ENCODE measurements around the gene ADISSP. TPM values are rescaled to one million over a fixed set of nuclear protein-coding genes. Genes with fewer than 3 reads are reported as not detected.

ADISSP gene
- total RNA-seq, 1 donor from 2014 or later: 15.0 TPM

DNA sequence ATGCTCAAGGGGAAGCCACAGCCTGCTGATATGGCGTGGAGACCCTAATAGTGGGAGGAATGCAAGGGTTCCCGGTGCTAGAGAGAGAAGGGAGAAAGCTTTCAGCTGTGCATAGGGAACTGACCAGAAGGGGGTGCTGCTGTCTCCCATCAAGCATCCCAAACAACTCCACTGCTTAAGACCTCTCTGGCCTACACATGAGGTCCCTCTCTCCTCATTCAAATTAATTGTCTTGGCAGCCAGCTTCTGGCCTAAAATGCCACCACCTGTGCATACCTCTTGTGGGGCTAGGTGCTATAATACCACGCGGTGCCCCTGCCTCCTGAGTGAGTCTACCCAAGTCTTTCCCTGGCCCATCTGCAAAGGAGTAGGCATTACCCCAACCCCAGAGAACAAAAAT lies 14.5 kb downstream of the ADISSP start:
- TF ChIP-seq, protein P1, sequence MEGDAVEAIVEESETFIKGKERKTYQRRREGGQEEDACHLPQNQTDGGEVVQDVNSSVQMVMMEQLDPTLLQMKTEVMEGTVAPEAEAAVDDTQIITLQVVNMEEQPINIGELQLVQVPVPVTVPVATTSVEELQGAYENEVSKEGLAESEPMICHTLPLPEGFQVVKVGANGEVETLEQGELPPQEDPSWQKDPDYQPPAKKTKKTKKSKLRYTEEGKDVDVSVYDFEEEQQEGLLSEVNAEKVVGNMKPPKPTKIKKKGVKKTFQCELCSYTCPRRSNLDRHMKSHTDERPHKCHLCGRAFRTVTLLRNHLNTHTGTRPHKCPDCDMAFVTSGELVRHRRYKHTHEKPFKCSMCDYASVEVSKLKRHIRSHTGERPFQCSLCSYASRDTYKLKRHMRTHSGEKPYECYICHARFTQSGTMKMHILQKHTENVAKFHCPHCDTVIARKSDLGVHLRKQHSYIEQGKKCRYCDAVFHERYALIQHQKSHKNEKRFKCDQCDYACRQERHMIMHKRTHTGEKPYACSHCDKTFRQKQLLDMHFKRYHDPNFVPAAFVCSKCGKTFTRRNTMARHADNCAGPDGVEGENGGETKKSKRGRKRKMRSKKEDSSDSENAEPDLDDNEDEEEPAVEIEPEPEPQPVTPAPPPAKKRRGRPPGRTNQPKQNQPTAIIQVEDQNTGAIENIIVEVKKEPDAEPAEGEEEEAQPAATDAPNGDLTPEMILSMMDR (IDR thresholded peaks at IDR 0.05; ENCODE audit: insufficient read depth, low read length, severe bottlenecking): peak; percentile 94
- Histone ChIP-seq H3K4me3 (ENCODE audit: low read depth, low read length) (no peak overlapping the region), H3K36me3 (ENCODE audit: control insufficient read depth, insufficient read depth, low read length) (no peaks in the 10 kb centered on the region), H3K27me3 (ENCODE audit: control insufficient read depth, insufficient read depth, low read length) (peaks cover 19% of the 10 kb centered on the region)
- DNase-seq (ENCODE audit: low read depth) (peak; percentile 61), FAIRE-seq (peak; percentile 36)

DNA sequence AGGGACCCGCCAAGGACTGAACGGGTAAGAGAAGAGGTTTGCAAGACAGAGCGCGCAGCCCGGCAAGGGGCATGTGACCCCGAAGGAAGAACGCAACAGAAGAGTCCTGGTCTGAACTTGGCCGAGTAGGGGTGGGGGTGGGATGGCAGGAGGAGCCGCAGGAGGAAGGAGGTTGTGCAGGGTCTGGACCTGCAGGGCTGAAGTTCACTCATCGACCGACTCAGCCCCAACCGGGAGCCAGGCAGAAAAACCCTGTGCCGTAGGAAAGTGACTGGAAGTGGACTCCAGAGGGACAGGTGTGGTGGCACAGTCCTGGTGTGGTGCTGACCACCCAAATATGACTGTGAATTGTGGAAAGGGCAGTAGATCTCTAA lies 15.2 kb downstream of the ADISSP start:
- FAIRE-seq (no peak), DNase-seq (ENCODE audit: low read depth) (no peak)
- H3K36me3 ChIP-seq (ENCODE audit: control insufficient read depth, insufficient read depth, low read length): no peaks in the 10 kb centered on the region
- TF ChIP-seq, protein P1 (IDR thresholded peaks at IDR 0.05; ENCODE audit: insufficient read depth, low read length, severe bottlenecking): no peak
- peak overlapping the region; percentile 32 for H3K4me3 ChIP-seq (ENCODE audit: low read depth, low read length)
- peaks cover 19% of the 10 kb centered on the region for H3K27me3 ChIP-seq (ENCODE audit: control insufficient read depth, insufficient read depth, low read length)

DNA sequence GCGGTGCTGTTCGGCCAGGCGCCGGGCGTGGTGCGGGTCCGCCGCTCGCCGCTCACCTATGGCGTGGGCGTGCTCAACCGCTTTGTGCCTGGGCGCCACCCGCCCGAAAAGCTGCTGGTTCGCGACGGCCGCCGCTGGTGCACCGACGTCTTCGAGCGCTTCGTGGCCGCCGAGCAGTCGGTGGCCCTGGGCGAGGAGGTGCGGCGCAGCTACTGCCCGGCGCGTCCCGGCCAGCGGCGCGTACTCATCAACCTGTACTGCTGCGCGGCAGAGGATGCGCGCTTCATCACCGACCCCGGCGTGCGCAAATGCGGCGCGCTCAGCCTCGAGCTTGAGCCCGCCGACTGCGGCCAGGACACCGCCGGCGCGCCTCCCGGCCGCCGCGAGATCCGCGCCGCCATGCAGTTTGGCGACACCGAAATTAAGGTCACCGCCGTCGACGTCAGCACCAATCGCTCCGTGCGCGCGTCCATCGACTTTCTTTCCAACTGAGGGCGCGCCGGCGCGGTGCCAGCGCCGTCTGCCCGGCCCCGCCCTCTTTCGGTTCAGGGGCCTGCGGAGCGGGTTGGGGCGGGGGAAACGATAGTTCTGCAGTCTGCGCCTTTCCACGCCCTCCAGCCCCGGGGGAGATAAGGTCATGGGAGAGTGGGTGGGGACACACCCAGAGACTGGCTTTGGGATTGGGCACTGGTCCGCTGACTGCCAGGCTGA lies 15.7 kb downstream of the ADISSP start:
- FAIRE-seq (no peak), DNase-seq (ENCODE audit: low read depth) (peak; percentile 45)
- TF ChIP-seq, protein P1 (IDR thresholded peaks at IDR 0.05; ENCODE audit: insufficient read depth, low read length, severe bottlenecking): no peak
- Histone ChIP-seq H3K36me3 (ENCODE audit: control insufficient read depth, insufficient read depth, low read length) (no peaks in the 10 kb centered on the region), H3K4me3 (ENCODE audit: low read depth, low read length) (peak overlapping the region; percentile 32), H3K27me3 (ENCODE audit: control insufficient read depth, insufficient read depth, low read length) (peaks cover 19% of the 10 kb centered on the region)

DNA sequence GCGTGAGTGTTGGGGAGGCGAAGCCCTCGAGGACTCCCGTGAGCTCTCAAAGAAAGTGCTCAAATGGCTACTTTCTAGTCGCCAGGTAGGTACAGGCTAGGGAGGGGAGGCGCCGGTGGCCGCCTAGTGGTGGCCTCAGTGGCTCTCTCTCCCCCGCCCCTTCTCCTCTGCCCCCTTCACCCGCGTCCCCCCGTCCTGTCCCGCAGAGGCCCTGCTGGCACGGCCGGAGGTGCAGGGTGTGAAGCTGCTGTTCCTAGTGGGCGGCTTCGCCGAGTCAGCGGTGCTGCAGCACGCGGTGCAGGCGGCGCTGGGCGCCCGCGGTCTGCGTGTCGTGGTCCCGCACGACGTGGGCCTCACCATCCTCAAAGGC lies 16.3 kb downstream of the ADISSP start:
- Histone ChIP-seq H3K36me3 (ENCODE audit: control insufficient read depth, insufficient read depth, low read length) (no peaks in the 10 kb centered on the region), H3K4me3 (ENCODE audit: low read depth, low read length) (peak overlapping the region; percentile 32), H3K27me3 (ENCODE audit: control insufficient read depth, insufficient read depth, low read length) (peaks cover 19% of the 10 kb centered on the region)
- FAIRE-seq: no peak
- DNase-seq (ENCODE audit: low read depth): no peak
- TF ChIP-seq, protein P1 (IDR thresholded peaks at IDR 0.05; ENCODE audit: insufficient read depth, low read length, severe bottlenecking): peak; percentile 26

DNA sequence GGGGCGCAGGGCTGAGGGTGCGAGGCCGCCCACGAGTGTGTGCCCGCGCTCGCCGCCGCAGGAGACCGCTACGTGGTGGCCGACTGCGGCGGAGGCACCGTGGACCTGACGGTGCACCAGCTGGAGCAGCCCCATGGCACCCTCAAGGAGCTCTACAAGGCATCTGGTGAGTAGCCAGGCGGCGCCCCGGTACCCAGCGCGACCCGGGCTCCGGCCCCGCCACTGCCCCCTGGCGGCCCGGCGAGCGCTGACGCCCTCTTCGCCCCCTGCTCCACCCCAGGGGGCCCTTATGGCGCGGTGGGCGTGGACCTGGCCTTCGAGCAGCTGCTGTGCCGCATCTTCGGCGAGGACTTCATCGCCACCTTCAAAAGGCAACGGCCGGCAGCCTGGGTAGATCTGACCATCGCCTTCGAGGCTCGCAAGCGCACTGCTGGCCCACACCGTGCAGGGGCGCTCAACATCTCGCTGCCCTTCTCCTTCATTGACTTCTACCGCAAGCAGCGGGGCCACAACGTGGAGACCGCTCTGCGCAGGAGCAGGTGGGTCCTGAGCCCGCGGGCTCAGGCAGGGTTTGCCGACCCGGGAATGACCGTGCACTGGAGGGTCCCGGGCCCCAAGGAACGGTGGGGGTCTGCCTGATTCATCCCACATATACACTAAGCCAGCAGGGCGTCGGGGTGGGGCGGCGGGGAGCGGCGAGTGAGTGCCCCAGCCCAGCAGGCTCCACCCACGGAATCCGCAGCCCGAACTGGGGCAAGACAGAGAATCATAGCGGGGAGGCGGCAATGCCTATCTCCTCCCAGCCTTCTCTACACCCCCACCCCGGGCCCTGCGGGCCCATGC lies 17.6 kb downstream of the ADISSP start:
- no peak for DNase-seq (ENCODE audit: low read depth)
- Histone ChIP-seq H3K4me3 (ENCODE audit: low read depth, low read length) (no peak overlapping the region), H3K36me3 (ENCODE audit: control insufficient read depth, insufficient read depth, low read length) (no peaks in the 10 kb centered on the region), H3K27me3 (ENCODE audit: control insufficient read depth, insufficient read depth, low read length) (peaks cover 19% of the 10 kb centered on the region)
- no peak for FAIRE-seq
- TF ChIP-seq, protein P1 (IDR thresholded peaks at IDR 0.05; ENCODE audit: insufficient read depth, low read length, severe bottlenecking): peak; percentile 81
